Panc1 (cell line): ENCODE data around the gene IL11RA. TPM values are rescaled to one million over a fixed set of nuclear protein-coding genes. Genes with fewer than 3 reads are reported as not detected.

Source experiments
- ATAC-seq: fragments of 200-7000 bp; cut with Tn5 transposase; 2 replicates; pipeline ENCODE4 v1.9.1; 2020; ENCODE audit warnings: mild to moderate bottlenecking, moderate library complexity
- BruUV-seq: library from RNA; stranded (reverse); fragments of 400-500 nt; replicated peaks from 2 replicates; lab custom pipeline; 2021; lab: Mats Ljungman, UMichigan
- CTCF ChIA-PET: fragments of 300-600 bp; sonication (Branson Sonifier 250); formaldehyde crosslinking; loops from one replicate; lab custom pipeline; 2022; ENCODE audit warnings: antibody characterized with exemption; lab: Charles Lee
- POLR2A ChIA-PET: fragments of 300-600 bp; sonication (Branson Sonifier 250); formaldehyde crosslinking; loops from one replicate; lab custom pipeline; 2022; ENCODE audit warnings: antibody characterized with exemption; lab: Charles Lee
- DNase-seq: peaks from one replicate; pipeline ENCODE4 v3.0.0-alpha.2; 2010; ENCODE audit warnings: low read depth, low spot score
- H3K27ac ChIP-seq: 2 replicates; pipeline ENCODE4 v1.5.1; 2011; ENCODE audit warnings: mild to moderate bottlenecking, low read length, inconsistent platforms
- H3K27me3 ChIP-seq: fragments of 200-500 bp; sonication (Bioruptor generic); 2 replicates; pipeline ENCODE4 v1.6.0; 2014; ENCODE audit warnings: low read length, inconsistent platforms; ENCODE audit not compliant: control insufficient read depth, insufficient read depth
- H3K36me3 ChIP-seq: fragments of 200-500 bp; sonication (Bioruptor generic); 2 replicates; pipeline ENCODE4 v1.5.1; 2014; ENCODE audit warnings: inconsistent platforms, mild to moderate bottlenecking, low read length, moderate library complexity; ENCODE audit not compliant: control insufficient read depth, insufficient read depth
- H3K4me1 ChIP-seq: 2 replicates; pipeline ENCODE4 v1.5.1; 2011; ENCODE audit warnings: inconsistent platforms, mild to moderate bottlenecking, low read length, moderate library complexity; ENCODE audit not compliant: control insufficient read depth, insufficient read depth
- H3K4me3 ChIP-seq, 2 experiments: 2 replicates each; pipeline ENCODE4 v1.5.1; 2011 to 2012; ENCODE audit warnings: low read depth in 2 of 2, low read length in 2 of 2, mild to moderate bottlenecking in 2 of 2, inconsistent platforms in 1 of 2, moderate library complexity in 1 of 2
- H3K9me3 ChIP-seq: fragments of 200-500 bp; sonication (Bioruptor generic); 2 replicates; pipeline ENCODE4 v1.5.1; 2014; ENCODE audit warnings: low read depth, mild to moderate bottlenecking, inconsistent platforms, low read length, moderate library complexity; ENCODE audit not compliant: control insufficient read depth, insufficient read depth
- CTCF ChIP-seq: fragments of 450-650 bp; IDR thresholded peaks from 2 replicates; pipeline ENCODE4 v1.5.1; 2017; ENCODE audit warnings: mild to moderate bottlenecking
- POLR2AphosphoS5 ChIP-seq: IDR thresholded peaks from 2 replicates; pipeline ENCODE4 v1.6.1; 2012; ENCODE audit warnings: mild to moderate bottlenecking, low read depth, low read length, moderate library complexity
- REST ChIP-seq, 2 experiments: IDR thresholded peaks; 2 replicates each; pipeline ENCODE4 v1.6.1; 2011 to 2012; ENCODE audit warnings: low read depth in 2 of 2, control low read depth in 1 of 2, low read length in 1 of 2, mild to moderate bottlenecking in 1 of 2, moderate library complexity in 1 of 2; ENCODE audit not compliant: insufficient read depth in 1 of 2
- SIN3A ChIP-seq: IDR thresholded peaks from 2 replicates; pipeline ENCODE4 v1.6.1; 2012; ENCODE audit warnings: low read depth, mild to moderate bottlenecking, low read length, moderate library complexity, borderline replicate concordance; ENCODE audit not compliant: insufficient read depth
- TCF7L2 ChIP-seq: IDR thresholded peaks from 2 replicates; pipeline ENCODE4 v1.6.1; 2011; ENCODE audit warnings: mild to moderate bottlenecking, low read depth, low read length, inconsistent platforms
- in situ Hi-C: cut with HindIII; loops from 2 replicates; pipeline ENCODE4 v1.10.0; 2016; ENCODE audit warnings: low sequenced_read_pairs, low pct_unique_long_range_greater_than_20kb
- intact Hi-C: fragments of 100-400 bp; cut with micrococcal nuclease; formaldehyde crosslinking; loops from one replicate; pipeline ENCODE4 v1.10.0; 2022; ENCODE audit not compliant: unreplicated experiment
- total RNA-seq: library from RNA; stranded (reverse); gene quantifications from one replicate; pipeline ENCODE4 v1.2.1, GENCODE V29; 2021; ENCODE audit not compliant: unreplicated experiment

IL11RA gene
- total RNA-seq, 1 experiment from 2014 or later: 21.6 TPM

GRCh38 chr9:34624475-34625185 lies 27.4 kb upstream of the IL11RA start:
- Histone ChIP-seq H3K36me3 (no peaks in the 10 kb centered on the region), H3K27ac (no peak overlapping the region), H3K4me3 (no peak overlapping the region), H3K9me3 (no peaks in the 10 kb centered on the region), H3K27me3 (peaks cover 13% of the 10 kb centered on the region), H3K4me1 (peaks cover 5% of the 10 kb centered on the region; the same call in 1 of the 2 replicates)
- intact Hi-C loops (no loop called here), in situ Hi-C loops (no loop called here)
- no TSS peak for BruUV-seq
- TF ChIP-seq POLR2AphosphoS5: no peak
- ChIA-PET CTCF (interaction anchor here (0.6 kb wide), 1 partner anchor 20 kb away, joined by 3 read pairs; no protein-coding TSS in a partner anchor), POLR2A (no interaction called here)
- DNase-seq: no peak
- no peak for ATAC-seq

GRCh38 chr9:34625186-34625486 lies 26.8 kb upstream of the IL11RA start:
- ChIA-PET CTCF (interaction anchor here (0.6 kb wide), 2 partner anchors 20 to 894 kb away, joined by 3 to 6 read pairs; no protein-coding TSS in a partner anchor), POLR2A (no interaction called here)
- Histone ChIP-seq H3K36me3 (no peaks in the 10 kb centered on the region), H3K9me3 (no peaks in the 10 kb centered on the region), H3K27ac (no peak overlapping the region), H3K4me3 (no peak overlapping the region), H3K27me3 (peaks cover 13% of the 10 kb centered on the region), H3K4me1 (peaks cover 3% of the 10 kb centered on the region; the same call in 1 of the 2 replicates)
- no TSS peak for BruUV-seq
- TF ChIP-seq TCF7L2 (no peak), REST (IDR thresholded peaks at IDR 0.05; ENCODE audit: insufficient read depth in 1 of 2, low read depth in 2 of 2, low read length in 1 of 2) (no peak), SIN3A (no peak), CTCF (no peak)
- ATAC-seq (no peak), DNase-seq (no peak)
- intact Hi-C loops: no loop called here
- in situ Hi-C loops: no loop called here
